ENCODE measurements around the gene ATP6V0E2.
"Not testable (repeated sequence)": the region's sequence is repeated elsewhere in the genome, so short reads cannot be mapped to it uniquely, and the experiment has no call there.

The ATP6V0E2 gene

GRCh38 chr7:149880638-149881311, 7.0 kb downstream of the ATP6V0E2 start:
- no peak for DNase-seq

- no peak for DNase-seq
These were observed 7.8 kb downstream of the ATP6V0E2 start for GRCh38 chr7:149881328-149882247.

DNA sequence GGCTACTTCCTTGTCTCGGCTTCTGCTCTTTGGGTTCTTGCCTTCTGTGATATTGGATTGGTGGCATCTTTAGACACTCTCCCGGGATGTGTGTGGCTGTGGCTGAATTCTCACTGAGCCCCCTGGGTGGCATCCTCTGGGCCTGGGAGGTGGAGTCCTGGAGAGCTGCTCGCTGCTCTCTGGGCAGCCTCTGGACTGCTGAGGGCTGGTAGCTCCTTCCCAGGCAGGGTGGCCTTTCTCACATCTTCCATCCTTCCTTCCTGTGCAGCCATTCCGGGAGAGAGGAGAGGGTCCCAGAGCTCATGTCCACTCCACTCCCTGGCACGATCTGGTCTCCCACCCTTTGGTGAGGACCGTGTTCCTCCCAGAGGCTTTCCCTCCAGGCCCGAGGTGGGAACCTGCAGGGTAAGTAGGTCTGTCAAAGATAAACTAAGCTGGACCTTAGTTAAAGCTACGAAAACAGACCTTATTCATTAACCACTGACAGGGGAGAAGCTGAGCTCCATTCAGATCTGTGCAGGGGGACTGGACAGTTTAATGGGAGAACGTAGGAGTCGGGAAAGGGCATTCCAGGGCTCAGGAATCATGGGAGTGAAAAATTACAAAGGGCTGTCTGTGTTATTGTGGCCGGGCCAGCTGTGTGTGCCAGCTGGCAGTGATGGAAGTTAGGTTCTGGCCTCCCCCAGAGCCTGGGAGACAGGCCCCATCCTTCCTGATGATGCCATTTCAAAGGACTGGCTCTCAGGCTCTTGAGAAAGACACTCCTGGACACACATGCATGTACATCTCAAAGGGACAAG, 8.7 kb downstream of the ATP6V0E2 start:
- DNase-seq: no peak

- no peak for DNase-seq
These were observed 9.3 kb downstream of the ATP6V0E2 start for GRCh38 chr7:149883048-149883438.

DNA sequence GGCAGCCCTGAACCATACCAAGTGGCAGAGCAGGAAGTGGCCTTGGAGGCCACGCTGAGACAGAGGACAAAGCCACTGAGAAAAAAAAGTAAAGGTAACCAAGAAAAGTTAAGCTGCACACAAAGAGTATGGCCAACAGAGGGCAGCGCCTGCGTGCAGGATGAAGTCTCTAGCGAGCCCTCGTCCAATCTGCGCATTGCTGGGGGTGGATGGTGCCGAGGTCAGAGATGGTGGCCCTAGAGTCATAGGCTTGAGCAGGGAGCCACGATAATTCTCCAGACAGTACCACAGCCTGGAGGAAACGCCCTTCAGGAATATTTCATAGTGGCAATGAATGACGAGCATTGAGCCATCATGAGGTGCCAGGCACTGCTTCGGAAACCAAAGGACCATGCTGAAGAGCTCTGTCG, 9.7 kb downstream of the ATP6V0E2 start:
- DNase-seq: peak in 1 of 2 experiments; percentile 43

DNA sequence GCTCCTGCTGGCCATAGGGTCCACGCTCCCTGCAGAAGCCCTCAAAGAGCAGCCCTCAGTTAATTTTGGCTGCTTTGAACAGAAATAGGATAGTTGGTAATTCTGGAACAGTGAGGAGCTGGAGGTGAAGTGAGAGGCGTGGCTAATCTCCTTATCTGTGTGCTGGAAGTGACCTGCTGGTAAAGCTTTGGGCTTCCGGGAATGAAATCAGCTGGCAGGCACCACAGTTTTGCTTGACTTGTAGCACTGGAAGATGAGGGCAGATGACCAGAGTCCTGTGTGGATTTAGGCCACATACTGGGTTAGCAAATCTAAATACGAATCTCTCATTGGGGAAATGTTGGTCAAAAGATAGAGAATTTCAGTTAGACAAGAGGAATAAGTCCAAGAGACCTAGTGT, 10.2 kb downstream of the ATP6V0E2 start:
- DNase-seq: no peak

GRCh38 chr7:149884541-149884940, 10.8 kb downstream of the ATP6V0E2 start:
- DNase-seq: no peak

DNA sequence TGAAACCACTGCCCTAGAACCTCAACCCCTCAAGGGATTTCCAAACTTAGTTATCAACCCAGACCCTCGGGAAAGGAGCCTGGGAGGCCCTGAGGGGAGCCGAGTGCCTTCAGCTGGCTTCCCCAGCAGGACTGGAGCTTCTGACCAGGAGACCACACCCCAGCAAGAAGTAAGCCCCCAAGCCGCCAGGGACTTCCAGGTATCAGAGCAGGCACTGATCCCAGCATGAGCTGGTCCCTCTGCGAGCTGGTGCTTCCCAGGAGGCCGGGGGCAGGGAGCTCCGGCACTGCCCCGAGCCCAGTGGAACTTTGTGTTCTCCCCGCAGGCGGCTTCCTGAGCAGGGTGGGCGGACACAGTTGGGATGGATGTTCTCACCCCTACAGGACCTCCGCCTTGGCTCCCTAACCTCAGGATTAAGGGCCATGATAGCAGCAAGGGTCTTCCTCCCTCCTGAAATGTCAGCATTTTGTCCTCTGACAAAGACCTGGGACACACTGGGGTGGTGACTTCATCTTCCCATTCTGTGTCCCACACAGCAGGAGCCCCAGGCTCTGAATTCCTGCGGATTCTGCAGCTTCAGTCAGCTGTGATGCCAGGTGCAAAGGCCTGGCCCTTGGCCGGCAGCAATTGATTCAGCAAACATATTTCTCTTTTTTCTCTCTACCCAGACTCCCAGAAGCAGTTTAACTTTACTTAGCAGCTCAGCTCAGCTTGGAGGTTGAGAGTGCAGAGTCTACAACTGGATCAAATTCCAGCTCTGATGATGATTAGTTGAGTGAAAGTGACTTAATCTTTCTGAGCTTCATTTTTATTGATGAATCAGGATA, 11.6 kb downstream of the ATP6V0E2 start:
- no peak for DNase-seq

GRCh38 chr7:149886018-149886415, 12.2 kb downstream of the ATP6V0E2 start:
- DNase-seq: no peak

GRCh38 chr7:149887311-149887710, 13.5 kb downstream of the ATP6V0E2 start:
- no peak for DNase-seq

- DNase-seq: not testable (repeated sequence)
These were observed 16.9 kb downstream of the ATP6V0E2 start for GRCh38 chr7:149890715-149891114.

GRCh38 chr7:149894957-149895356, 21.2 kb downstream of the ATP6V0E2 start:
- not testable (repeated sequence) for DNase-seq

DNA sequence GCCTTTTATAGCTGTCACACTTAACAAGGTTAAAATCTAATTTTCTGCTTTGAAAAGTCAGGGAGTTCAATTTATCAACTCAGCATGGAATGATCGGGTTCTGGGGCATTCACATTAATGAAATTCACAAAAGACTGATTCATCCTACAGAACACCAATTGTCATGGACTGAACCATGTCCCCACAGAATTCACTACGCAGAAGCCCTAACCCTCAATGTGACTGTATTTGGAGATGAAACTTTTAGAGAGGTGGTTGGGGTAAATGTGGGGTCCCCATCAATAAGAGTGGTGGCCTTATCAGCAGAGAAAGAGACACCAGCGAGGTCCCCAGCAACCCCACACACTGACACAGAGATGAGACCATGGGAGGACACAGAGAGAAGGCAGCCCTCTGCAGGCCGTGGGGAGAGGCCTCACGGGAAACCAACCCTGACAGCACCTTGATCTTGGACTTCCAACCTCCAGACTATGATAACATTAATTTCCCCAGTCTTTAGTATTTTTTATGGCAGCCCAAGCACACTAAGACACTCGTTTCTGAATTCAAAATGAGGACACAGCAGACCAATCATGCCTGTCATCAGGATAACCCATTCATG, 34.1 kb downstream of the ATP6V0E2 start:
- DNase-seq: not testable (repeated sequence)

GRCh38 chr7:149910219-149910618, 36.5 kb downstream of the ATP6V0E2 start:
- DNase-seq: not testable (repeated sequence)

- DNase-seq: not testable (repeated sequence)
These were observed 38.4 kb downstream of the ATP6V0E2 start for GRCh38 chr7:149912126-149912525.

GRCh38 chr7:149926414-149926813, 52.6 kb downstream of the ATP6V0E2 start:
- DNase-seq: not testable (repeated sequence)
